ENCODE measurements around the gene SRSF8.
"Not testable (repeated sequence)": the region's sequence is repeated elsewhere in the genome, so short reads cannot be mapped to it uniquely, and the experiment has no call there.

The SRSF8 gene, protein sequence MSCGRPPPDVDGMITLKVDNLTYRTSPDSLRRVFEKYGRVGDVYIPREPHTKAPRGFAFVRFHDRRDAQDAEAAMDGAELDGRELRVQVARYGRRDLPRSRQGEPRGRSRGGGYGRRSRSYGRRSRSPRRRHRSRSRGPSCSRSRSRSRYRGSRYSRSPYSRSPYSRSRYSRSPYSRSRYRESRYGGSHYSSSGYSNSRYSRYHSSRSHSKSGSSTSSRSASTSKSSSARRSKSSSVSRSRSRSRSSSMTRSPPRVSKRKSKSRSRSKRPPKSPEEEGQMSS

DNA sequence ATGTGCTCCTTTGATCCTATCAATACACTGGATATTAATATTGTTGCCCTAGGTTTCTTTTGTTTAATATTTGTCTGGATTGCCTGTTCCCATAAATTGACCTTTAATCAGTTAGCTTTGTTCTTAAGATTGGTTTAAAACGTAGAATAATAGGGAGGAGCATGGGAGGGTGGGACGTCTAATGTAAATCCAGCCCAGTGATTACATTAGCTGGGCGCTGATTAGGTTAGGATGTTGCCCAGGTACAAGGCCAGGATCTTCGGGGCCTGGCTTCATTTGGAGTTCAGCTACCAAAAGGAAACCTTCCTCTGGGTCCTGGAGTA is at the start of gene SRSF8:
SRSF8 (plus strand) TSS at position 204 of the 323 bp plus-strand sequence. CDS start 308 bp downstream, outside the sequence.
- H3K4me3 Mint-ChIP-seq = peak within 1 kb of the TSS; percentile 96
- peaks cover 18% of the 10 kb centered on the region for H3K4me1 Mint-ChIP-seq
- ATAC-seq (ENCODE audit: low read depth) (peak; percentile 16), DNase-seq (ENCODE audit: low spot score in 2 of 2) (no peak)
- no peaks in the 10 kb centered on the region for H3K27me3 Mint-ChIP-seq
- H3K9me3 Mint-ChIP-seq = no peaks in the 10 kb centered on the region
- H3K27ac Mint-ChIP-seq = peak within 1 kb of the TSS; percentile 96
- peaks cover 5% of the 10 kb centered on the region for H3K36me3 Mint-ChIP-seq

DNA sequence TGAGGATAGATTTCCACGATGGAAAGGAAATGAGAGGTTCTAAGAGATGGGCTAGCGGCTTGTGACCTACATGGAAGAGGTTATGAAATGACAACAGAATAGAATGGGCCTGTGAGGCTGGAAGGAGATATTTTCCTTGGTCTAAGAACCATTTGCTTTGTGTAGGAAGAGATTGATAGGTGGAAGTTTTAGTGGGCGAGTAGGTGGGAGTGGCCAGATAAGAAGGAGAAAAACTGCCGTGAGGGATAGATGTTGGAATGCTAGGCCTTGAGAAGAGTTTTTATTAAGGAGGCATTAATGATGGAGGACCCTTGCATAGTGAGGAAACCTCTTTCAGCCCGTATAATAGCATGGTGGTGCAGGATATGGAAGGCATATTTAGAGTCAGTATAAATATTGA is 45.3 kb upstream of the SRSF8 start:
- not testable (repeated sequence) for H3K4me1 Mint-ChIP-seq; ATAC-seq (ENCODE audit: low read depth); H3K36me3 Mint-ChIP-seq; H3K4me3 Mint-ChIP-seq; H3K9me3 Mint-ChIP-seq; H3K27me3 Mint-ChIP-seq; H3K27ac Mint-ChIP-seq; DNase-seq (ENCODE audit: low spot score in 2 of 2)

DNA sequence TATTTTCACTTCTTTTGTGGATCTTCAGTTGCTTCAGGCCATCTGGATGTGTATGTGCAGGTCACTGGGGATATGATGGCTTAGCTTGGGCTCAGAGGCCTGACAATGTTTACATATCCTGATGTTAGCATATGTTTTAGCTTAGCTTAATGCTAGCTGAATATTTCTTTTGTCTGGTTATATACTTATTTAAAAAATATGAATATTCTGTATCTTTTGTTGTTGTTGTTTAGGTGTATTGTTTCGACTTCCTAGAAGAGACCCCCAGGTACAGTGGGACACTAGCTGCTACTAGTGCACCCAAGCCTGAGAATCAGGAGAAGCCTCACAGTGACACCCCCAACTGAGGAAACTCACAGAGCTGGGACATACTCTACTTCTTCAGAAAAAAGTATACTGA is 41.8 kb upstream of the SRSF8 start, which contains the start of gene KDM4E:
KDM4E (plus strand) TSS at position 301 of the 400 bp plus-strand sequence. CDS start 300 bp downstream, outside the sequence.
- no peak for ATAC-seq (ENCODE audit: low read depth)
- Mint-ChIP-seq H3K4me3 (no peak within 1 kb of the TSS), H3K27me3 (no peaks in the 10 kb centered on the region), H3K27ac (no peak within 1 kb of the TSS), H3K4me1 (no peaks in the 10 kb centered on the region), H3K9me3 (no peaks in the 10 kb centered on the region), H3K36me3 (no peaks in the 10 kb centered on the region)
- DNase-seq (ENCODE audit: low spot score in 2 of 2) = no peak

DNA sequence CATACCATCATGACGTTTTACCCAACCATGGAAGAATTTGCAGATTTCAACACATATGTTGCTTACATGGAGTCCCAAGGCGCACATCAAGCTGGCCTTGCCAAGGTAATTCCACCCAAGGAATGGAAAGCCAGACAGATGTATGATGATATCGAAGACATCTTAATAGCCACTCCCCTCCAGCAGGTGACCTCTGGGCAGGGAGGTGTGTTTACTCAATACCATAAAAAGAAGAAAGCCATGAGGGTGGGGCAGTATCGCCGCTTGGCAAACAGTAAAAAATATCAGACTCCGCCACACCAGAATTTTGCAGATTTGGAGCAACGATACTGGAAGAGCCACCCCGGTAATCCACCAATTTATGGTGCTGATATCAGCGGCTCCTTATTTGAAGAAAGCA is 41.1 kb upstream of the SRSF8 start:
- not testable (repeated sequence) for H3K4me1 Mint-ChIP-seq; H3K27ac Mint-ChIP-seq; H3K9me3 Mint-ChIP-seq; H3K27me3 Mint-ChIP-seq; DNase-seq (ENCODE audit: low spot score in 2 of 2); H3K36me3 Mint-ChIP-seq; ATAC-seq (ENCODE audit: low read depth); H3K4me3 Mint-ChIP-seq

DNA sequence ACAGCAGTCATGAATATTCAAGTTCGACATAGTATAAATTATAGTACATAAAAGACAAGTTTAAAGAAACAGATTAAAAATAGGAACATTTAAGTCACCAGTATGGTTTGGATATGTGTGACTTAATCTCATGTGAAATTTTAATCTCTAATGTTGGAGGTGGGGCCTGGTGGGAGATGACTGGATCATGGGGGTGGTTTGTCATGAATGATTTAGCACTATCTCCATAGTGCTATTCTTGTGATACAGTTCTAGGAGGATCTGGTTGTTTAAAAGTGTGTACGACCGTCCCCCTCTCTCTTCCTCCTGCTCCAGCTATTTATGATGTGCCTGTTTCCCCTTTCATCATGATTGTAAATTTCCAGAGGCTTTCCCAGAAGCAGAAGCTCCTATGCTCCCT is 38.4 kb upstream of the SRSF8 start:
- ATAC-seq (ENCODE audit: low read depth) (no peak), DNase-seq (ENCODE audit: low spot score in 2 of 2) (no peak)
- Mint-ChIP-seq H3K4me1 (no peaks in the 10 kb centered on the region), H3K4me3 (no peak overlapping the region), H3K9me3 (no peaks in the 10 kb centered on the region), H3K27ac (no peak overlapping the region), H3K27me3 (peaks cover 6% of the 10 kb centered on the region), H3K36me3 (no peaks in the 10 kb centered on the region)

DNA sequence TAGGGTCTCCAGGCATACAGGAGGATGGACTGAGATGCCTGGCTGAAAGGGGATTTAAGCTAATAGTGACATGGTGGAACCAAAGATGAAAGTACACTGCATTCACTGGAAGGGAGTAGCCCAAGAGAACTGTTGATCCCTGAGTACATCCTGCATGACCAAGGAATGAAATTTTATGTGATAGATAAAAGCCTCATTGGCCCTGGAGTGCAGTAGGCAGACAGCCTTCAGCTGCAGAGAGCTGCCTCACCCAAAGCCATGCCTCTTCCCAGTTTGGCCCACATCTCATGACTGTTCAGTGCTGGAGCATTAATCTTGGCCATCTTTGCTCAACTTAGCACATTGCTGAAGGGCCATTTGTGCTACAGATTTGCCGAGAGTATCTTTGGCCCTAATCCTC is 33.7 kb upstream of the SRSF8 start:
- ATAC-seq (ENCODE audit: low read depth) (no peak), DNase-seq (ENCODE audit: low spot score in 2 of 2) (no peak)
- Mint-ChIP-seq H3K27me3 (peaks cover 8% of the 10 kb centered on the region), H3K4me3 (no peak overlapping the region), H3K9me3 (no peaks in the 10 kb centered on the region), H3K36me3 (no peaks in the 10 kb centered on the region), H3K4me1 (no peaks in the 10 kb centered on the region), H3K27ac (no peak overlapping the region)

DNA sequence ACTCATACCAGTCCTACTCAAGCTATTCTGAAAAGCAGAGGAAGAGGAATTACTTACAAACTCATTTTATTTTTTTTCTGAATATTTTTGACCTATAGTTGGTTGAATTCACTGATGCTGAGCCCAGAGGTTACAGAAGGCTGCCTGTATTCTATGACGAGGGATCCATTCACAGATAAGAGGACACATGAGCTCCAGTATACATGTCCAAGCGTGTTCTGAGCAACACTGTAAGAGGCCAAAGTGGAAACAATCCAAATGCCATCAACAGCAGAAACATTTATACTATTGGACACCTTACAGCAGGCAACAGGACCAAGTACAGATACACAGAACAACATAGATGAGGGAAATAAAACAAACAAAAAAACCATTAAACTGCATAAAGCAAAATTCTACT is 31.4 kb upstream of the SRSF8 start:
- no peaks in the 10 kb centered on the region for H3K9me3 Mint-ChIP-seq
- H3K4me1 Mint-ChIP-seq = no peaks in the 10 kb centered on the region
- H3K27me3 Mint-ChIP-seq = peaks cover 11% of the 10 kb centered on the region
- H3K4me3 Mint-ChIP-seq = no peak overlapping the region
- ATAC-seq (ENCODE audit: low read depth) (no peak), DNase-seq (ENCODE audit: low spot score in 2 of 2) (no peak)
- no peak overlapping the region for H3K27ac Mint-ChIP-seq
- H3K36me3 Mint-ChIP-seq = no peaks in the 10 kb centered on the region

DNA sequence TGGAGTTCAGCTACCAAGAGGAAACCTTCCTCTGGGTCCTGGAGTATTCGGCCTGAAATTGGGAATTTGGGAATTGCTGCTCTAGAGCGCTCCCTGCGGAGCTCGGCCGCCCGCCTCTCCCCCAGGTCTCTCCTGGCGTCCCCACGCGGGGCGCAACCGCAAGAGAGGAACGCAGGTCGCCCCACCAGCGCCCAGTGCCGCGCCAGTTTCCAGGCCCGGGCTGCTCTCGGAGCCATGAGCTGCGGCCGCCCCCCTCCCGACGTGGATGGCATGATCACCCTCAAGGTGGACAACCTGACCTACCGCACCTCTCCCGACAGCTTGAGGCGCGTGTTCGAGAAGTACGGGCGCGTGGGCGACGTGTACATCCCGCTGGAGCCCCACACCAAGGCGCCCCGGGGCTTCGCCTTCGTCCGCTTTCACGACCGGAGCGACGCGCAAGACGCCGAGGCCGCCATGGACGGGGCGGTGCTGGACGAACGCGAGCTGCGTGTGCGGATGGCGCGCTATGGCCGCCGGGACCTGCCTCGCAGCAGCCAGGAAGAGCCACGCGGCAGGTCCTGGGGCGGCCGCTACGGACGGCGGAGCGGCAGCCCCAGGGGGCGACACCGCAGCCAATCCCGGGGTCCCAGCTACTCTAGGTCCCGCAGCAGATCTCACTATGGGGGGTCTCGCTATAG is 29.2 kb upstream of the SRSF8 start:
- peak; percentile 38 for ATAC-seq (ENCODE audit: low read depth)
- H3K27me3 Mint-ChIP-seq = peaks cover 12% of the 10 kb centered on the region
- DNase-seq (ENCODE audit: low spot score in 2 of 2); H3K27ac Mint-ChIP-seq; H3K36me3 Mint-ChIP-seq; H3K9me3 Mint-ChIP-seq; H3K4me1 Mint-ChIP-seq: not testable (repeated sequence)
- H3K4me3 Mint-ChIP-seq = peak overlapping the region; percentile 52

DNA sequence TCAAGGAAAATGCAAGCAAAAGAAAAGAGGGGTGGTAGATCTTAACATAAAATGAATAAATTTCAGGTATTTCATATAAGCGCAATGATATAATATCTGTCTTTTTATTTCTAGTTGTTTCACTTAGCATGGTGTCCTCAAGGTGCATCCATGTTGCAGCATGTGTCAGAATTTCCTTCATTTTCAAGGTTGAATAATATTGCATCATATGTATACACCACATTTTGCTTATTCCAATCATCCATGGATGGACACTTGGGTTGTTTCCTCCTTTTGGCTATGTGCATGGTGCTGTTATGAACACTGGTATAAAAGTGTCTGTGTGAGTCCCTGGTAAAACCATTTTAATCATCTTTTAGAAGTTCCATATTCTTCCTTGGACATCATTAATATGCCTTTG is 24.5 kb upstream of the SRSF8 start:
- no peaks in the 10 kb centered on the region for H3K9me3 Mint-ChIP-seq
- H3K27ac Mint-ChIP-seq = no peak overlapping the region
- no peaks in the 10 kb centered on the region for H3K4me1 Mint-ChIP-seq
- ATAC-seq (ENCODE audit: low read depth) (no peak), DNase-seq (ENCODE audit: low spot score in 2 of 2) (no peak)
- H3K36me3 Mint-ChIP-seq = no peaks in the 10 kb centered on the region
- H3K27me3 Mint-ChIP-seq = peaks cover 14% of the 10 kb centered on the region
- no peak overlapping the region for H3K4me3 Mint-ChIP-seq

DNA sequence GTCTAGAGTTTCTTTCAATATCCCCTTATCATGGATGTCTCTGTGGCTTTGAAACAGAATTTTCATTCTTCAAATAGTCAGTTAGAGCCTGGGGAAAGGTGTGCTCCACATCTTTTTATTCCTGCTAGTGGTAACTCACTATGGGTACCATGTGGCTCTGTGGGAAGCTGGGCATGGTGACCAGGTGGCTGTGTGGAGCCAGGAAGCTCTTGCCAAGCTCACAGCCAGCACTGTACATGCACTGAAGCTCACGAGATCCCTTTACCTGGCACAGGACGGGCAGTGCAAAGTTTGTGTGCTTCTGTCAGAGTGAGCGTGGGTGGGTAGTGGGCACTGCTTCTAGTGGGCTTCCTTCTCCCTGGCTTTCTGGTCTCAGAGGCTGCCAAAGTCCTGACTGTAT is 23.8 kb upstream of the SRSF8 start:
- DNase-seq (ENCODE audit: low spot score in 2 of 2) (no peak), ATAC-seq (ENCODE audit: low read depth) (no peak)
- Mint-ChIP-seq H3K4me3 (no peak overlapping the region), H3K36me3 (no peaks in the 10 kb centered on the region), H3K9me3 (no peaks in the 10 kb centered on the region), H3K4me1 (no peaks in the 10 kb centered on the region), H3K27me3 (peaks cover 13% of the 10 kb centered on the region), H3K27ac (no peak overlapping the region)

DNA sequence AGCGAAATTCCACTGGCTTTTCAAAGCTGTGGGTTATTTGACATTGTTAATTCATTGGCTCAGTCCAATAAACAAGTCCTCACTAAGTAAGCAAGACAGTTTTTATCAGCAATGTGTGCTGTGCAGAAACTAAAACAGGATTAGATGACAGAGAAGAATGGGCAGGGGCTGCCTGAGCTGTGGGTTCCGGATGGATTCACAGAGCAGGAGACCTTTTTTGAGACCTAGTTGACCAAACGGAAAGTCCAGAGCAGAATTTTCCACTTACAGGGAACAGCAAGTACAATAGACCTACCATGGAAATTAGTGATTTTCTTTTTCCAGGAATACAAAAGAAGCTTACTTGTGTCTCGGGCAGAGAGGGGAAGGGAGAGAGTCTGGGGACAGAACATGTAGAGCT is 22.7 kb upstream of the SRSF8 start:
- Mint-ChIP-seq H3K4me1 (no peaks in the 10 kb centered on the region), H3K4me3 (no peak overlapping the region), H3K27me3 (peaks cover 11% of the 10 kb centered on the region), H3K27ac (no peak overlapping the region), H3K36me3 (no peaks in the 10 kb centered on the region), H3K9me3 (no peaks in the 10 kb centered on the region)
- no peak for DNase-seq (ENCODE audit: low spot score in 2 of 2)
- ATAC-seq (ENCODE audit: low read depth) = no peak

DNA sequence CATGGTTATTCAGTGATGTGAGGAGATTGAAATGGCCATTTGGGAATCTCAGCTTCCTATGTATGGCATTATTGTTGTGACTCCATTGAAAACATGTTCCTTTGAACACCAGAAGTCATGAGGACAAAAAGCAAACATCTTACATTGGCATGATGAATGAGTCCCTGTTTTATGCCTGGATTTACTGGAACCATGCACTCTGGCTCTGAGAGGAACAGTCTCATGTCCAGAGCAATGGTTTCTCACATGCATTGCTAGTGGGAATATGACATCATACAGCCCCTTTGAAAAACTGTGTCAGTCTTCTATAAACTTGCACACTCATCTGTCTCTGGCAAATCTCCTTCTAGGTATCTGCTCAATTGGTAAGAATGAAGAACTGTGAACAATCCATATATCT is 20.9 kb upstream of the SRSF8 start:
- ATAC-seq (ENCODE audit: low read depth) (no peak), DNase-seq (ENCODE audit: low spot score in 2 of 2) (no peak)
- Mint-ChIP-seq H3K4me3 (no peak overlapping the region), H3K36me3 (no peaks in the 10 kb centered on the region), H3K27me3 (peaks cover 11% of the 10 kb centered on the region), H3K27ac (no peak overlapping the region), H3K4me1 (no peaks in the 10 kb centered on the region), H3K9me3 (no peaks in the 10 kb centered on the region)

DNA sequence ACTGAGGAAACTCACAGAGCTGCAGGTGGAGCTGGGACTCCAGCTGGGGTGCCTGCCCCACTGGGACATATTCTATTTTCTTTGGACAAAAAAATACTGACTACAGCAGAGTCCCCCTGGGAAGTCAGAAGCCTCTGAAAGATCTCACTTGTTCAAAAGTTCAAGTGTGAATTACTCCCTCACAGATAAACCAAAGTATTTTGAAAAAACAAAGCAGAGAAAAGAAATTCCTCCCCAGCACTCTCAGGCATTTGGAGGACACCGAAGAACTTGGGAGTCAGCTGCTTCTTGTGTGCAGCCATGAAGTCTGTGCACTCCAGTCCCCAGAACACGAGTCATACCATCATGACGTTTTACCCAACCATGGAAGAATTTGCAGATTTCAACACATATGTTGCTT is 17.6 kb upstream of the SRSF8 start, which contains the start of gene KDM4F:
KDM4F (plus strand) TSS at position 301 of the 400 bp plus-strand sequence.
- not testable (repeated sequence) for H3K36me3 Mint-ChIP-seq; DNase-seq (ENCODE audit: low spot score in 2 of 2); ATAC-seq (ENCODE audit: low read depth); H3K9me3 Mint-ChIP-seq; H3K4me1 Mint-ChIP-seq; H3K4me3 Mint-ChIP-seq; H3K27ac Mint-ChIP-seq; H3K27me3 Mint-ChIP-seq

DNA sequence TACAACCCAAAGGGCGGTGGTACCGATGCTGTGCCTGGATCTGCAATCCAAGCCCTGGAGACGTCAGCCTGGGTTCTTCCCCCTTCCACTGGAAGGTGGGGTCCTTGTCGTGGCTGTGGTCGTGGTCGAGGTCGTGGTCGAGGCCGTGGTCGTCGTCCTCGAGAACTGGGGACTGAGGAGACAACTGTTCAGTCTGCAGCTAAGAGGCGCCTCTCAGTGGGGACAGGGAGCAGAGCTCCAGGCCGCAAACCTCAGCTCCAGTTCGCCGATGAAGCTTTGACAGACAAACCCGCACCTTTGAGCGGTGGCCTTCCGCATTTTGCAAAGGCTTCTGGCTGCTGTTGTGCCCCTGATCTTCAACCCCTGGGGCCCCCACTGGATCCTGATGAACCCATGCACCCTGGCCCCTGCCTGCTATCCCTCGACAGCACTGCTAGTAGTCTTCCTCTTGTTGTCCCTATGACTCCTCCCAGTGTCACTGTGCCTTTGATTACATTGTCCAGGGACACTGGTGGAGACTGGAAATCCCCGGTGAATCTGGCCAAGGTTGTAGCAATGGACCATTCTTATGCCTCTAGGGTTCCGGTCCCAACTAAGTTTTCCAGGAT is 16.0 kb upstream of the SRSF8 start:
- Mint-ChIP-seq H3K27ac (no peak overlapping the region), H3K9me3 (no peaks in the 10 kb centered on the region), H3K36me3 (no peaks in the 10 kb centered on the region), H3K4me1 (peaks cover 10% of the 10 kb centered on the region), H3K4me3 (no peak overlapping the region), H3K27me3 (peaks cover 6% of the 10 kb centered on the region)
- no peak for DNase-seq (ENCODE audit: low spot score in 2 of 2)
- ATAC-seq (ENCODE audit: low read depth) = no peak
